Measurements from ENCODE around the gene CIRBP. TPM values are rescaled to one million over a fixed set of nuclear protein-coding genes. Genes with fewer than 3 reads are reported as not detected.

Gene CIRBP
- total and polyA plus RNA-seq, 2 of the 13 experiments (the other 11 are each of a cell fraction or from before 2014, with no cell fraction given): 133 to 140 TPM

GRCh38 chr19:1269478-1270212 lies 513 bp downstream of the CIRBP start (continued):
- TF ChIP-seq ZNF572 (CRISPR knock-in tag; IDR thresholded peaks at IDR 0.05): peak; percentile 87; the same call in 1 of the 2 replicates
- TF ChIP-seq ZNF609 (CRISPR knock-in tag; IDR thresholded peaks at IDR 0.05; ENCODE audit: borderline replicate concordance): no peak
- 0 out of 2 replicates have a peak, but pooled peaks have one; percentile 19 for TF ChIP-seq ZNF589 (CRISPR knock-in tag; conservative IDR thresholded peaks at IDR 0.05)
- TF ChIP-seq, protein P1, sequence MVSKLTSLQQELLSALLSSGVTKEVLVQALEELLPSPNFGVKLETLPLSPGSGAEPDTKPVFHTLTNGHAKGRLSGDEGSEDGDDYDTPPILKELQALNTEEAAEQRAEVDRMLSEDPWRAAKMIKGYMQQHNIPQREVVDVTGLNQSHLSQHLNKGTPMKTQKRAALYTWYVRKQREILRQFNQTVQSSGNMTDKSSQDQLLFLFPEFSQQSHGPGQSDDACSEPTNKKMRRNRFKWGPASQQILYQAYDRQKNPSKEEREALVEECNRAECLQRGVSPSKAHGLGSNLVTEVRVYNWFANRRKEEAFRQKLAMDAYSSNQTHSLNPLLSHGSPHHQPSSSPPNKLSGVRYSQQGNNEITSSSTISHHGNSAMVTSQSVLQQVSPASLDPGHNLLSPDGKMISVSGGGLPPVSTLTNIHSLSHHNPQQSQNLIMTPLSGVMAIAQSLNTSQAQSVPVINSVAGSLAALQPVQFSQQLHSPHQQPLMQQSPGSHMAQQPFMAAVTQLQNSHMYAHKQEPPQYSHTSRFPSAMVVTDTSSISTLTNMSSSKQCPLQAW (CRISPR knock-in tag; IDR thresholded peaks at IDR 0.05): no peak
- no peak for TF ChIP-seq MYNN (CRISPR knock-in tag; IDR thresholded peaks at IDR 0.05; ENCODE audit: low read depth)
- no peak for TF ChIP-seq NBN (conservative IDR thresholded peaks at IDR 0.05)
- TF ChIP-seq PAF1 (CRISPR knock-in tag; IDR thresholded peaks at IDR 0.05): 0 out of 2 replicates have a peak, but pooled peaks have one; percentile 26
- no peak for TF ChIP-seq ZNF674 (CRISPR knock-in tag; IDR thresholded peaks at IDR 0.05; ENCODE audit: low read depth)
- TF ChIP-seq, protein P2, sequence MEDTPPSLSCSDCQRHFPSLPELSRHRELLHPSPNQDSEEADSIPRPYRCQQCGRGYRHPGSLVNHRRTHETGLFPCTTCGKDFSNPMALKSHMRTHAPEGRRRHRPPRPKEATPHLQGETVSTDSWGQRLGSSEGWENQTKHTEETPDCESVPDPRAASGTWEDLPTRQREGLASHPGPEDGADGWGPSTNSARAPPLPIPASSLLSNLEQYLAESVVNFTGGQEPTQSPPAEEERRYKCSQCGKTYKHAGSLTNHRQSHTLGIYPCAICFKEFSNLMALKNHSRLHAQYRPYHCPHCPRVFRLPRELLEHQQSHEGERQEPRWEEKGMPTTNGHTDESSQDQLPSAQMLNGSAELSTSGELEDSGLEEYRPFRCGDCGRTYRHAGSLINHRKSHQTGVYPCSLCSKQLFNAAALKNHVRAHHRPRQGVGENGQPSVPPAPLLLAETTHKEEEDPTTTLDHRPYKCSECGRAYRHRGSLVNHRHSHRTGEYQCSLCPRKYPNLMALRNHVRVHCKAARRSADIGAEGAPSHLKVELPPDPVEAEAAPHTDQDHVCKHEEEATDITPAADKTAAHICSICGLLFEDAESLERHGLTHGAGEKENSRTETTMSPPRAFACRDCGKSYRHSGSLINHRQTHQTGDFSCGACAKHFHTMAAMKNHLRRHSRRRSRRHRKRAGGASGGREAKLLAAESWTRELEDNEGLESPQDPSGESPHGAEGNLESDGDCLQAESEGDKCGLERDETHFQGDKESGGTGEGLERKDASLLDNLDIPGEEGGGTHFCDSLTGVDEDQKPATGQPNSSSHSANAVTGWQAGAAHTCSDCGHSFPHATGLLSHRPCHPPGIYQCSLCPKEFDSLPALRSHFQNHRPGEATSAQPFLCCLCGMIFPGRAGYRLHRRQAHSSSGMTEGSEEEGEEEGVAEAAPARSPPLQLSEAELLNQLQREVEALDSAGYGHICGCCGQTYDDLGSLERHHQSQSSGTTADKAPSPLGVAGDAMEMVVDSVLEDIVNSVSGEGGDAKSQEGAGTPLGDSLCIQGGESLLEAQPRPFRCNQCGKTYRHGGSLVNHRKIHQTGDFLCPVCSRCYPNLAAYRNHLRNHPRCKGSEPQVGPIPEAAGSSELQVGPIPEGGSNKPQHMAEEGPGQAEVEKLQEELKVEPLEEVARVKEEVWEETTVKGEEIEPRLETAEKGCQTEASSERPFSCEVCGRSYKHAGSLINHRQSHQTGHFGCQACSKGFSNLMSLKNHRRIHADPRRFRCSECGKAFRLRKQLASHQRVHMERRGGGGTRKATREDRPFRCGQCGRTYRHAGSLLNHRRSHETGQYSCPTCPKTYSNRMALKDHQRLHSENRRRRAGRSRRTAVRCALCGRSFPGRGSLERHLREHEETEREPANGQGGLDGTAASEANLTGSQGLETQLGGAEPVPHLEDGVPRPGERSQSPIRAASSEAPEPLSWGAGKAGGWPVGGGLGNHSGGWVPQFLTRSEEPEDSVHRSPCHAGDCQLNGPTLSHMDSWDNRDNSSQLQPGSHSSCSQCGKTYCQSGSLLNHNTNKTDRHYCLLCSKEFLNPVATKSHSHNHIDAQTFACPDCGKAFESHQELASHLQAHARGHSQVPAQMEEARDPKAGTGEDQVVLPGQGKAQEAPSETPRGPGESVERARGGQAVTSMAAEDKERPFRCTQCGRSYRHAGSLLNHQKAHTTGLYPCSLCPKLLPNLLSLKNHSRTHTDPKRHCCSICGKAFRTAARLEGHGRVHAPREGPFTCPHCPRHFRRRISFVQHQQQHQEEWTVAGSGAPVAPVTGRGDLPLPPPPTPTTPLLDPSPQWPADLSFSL (CRISPR knock-in tag; IDR thresholded peaks at IDR 0.05): no peak
- TF ChIP-seq, protein P3, sequence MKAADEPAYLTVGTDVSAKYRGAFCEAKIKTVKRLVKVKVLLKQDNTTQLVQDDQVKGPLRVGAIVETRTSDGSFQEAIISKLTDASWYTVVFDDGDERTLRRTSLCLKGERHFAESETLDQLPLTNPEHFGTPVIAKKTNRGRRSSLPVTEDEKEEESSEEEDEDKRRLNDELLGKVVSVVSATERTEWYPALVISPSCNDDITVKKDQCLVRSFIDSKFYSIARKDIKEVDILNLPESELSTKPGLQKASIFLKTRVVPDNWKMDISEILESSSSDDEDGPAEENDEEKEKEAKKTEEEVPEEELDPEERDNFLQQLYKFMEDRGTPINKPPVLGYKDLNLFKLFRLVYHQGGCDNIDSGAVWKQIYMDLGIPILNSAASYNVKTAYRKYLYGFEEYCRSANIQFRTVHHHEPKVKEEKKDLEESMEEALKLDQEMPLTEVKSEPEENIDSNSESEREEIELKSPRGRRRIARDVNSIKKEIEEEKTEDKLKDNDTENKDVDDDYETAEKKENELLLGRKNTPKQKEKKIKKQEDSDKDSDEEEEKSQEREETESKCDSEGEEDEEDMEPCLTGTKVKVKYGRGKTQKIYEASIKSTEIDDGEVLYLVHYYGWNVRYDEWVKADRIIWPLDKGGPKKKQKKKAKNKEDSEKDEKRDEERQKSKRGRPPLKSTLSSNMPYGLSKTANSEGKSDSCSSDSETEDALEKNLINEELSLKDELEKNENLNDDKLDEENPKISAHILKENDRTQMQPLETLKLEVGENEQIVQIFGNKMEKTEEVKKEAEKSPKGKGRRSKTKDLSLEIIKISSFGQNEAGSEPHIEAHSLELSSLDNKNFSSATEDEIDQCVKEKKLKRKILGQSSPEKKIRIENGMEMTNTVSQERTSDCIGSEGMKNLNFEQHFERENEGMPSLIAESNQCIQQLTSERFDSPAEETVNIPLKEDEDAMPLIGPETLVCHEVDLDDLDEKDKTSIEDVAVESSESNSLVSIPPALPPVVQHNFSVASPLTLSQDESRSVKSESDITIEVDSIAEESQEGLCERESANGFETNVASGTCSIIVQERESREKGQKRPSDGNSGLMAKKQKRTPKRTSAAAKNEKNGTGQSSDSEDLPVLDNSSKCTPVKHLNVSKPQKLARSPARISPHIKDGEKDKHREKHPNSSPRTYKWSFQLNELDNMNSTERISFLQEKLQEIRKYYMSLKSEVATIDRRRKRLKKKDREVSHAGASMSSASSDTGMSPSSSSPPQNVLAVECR (CRISPR knock-in tag; IDR thresholded peaks at IDR 0.05; ENCODE audit: borderline replicate concordance): peak; percentile 90

Data from HepG2 (cell line).